BJ (cell line): Measurements from ENCODE around the gene EMID1. TPM values are rescaled to one million over a fixed set of nuclear protein-coding genes. Genes with fewer than 3 reads are reported as not detected.
"Not testable (repeated sequence)": the region's sequence is repeated elsewhere in the genome, so short reads cannot be mapped to it uniquely, and the experiment has no call there.

ENCODE experiments used
- CTCF ChIA-PET: fragments of 350-600 bp; formaldehyde crosslinking; extraction: SDS; loops from one replicate; lab custom pipeline; 2021; ENCODE audit warnings: antibody characterized with exemption, inconsistent platforms; lab: Yijun Ruan, JAX
- POLR2A ChIA-PET: fragments of 300-600 bp; sonication (Branson Sonifier 250); formaldehyde crosslinking; extraction: SDS; loops from one replicate; lab custom pipeline; 2021; ENCODE audit warnings: antibody characterized with exemption; lab: Charles Lee
- DNase-seq: peaks from one replicate; pipeline ENCODE4 v3.0.0-alpha.2; 2011; ENCODE audit warnings: low read depth
- H3K27me3 ChIP-seq: 2 replicates; pipeline ENCODE4 v1.6.0; 2011; ENCODE audit warnings: low read length; ENCODE audit not compliant: control insufficient read depth, insufficient read depth
- H3K36me3 ChIP-seq: 2 replicates; pipeline ENCODE4 v1.5.1; 2011; ENCODE audit warnings: low read length; ENCODE audit not compliant: control insufficient read depth, insufficient read depth
- H3K4me3 ChIP-seq: 2 replicates; pipeline ENCODE4 v1.5.1; 2011; ENCODE audit warnings: low read depth, mild to moderate bottlenecking, control low read depth, low read length
- CTCF ChIP-seq: IDR thresholded peaks from 2 replicates; pipeline ENCODE4 v1.5.1; 2011; ENCODE audit warnings: low read depth, mild to moderate bottlenecking, control low read depth, inconsistent platforms, low read length, moderate library complexity; ENCODE audit not compliant: insufficient read depth
- polyA plus RNA-seq: library from polyadenylated mRNA; depleted of rRNA; stranded (reverse); fragments of >200 nt; gene quantifications from 2 replicates; pipeline ENCODE4 v1.2.3, GENCODE V29; 2011

EMID1 gene
- polyA plus RNA-seq, 1 experiment = 0.05 TPM

- TF ChIP-seq CTCF = no peak
- CTCF ChIA-PET = interaction anchor here (1.1 to 1.5 kb wide), 2 partner anchors 13 to 27 kb away, joined by 3 to 9 read pairs; partner anchors contain the start of gene EMID1
- POLR2A ChIA-PET = interaction anchor here (0.7 kb wide), 1 partner anchor 39 kb away, joined by 3 read pairs; no protein-coding TSS in a partner anchor
- no peak overlapping the region for H3K4me3 ChIP-seq
- no peak for DNase-seq
- H3K36me3 ChIP-seq = no peaks in the 10 kb centered on the region
- 0 out of 2 replicates have a peak, but pooled peaks cover under 1% of the 10 kb centered on the region for H3K27me3 ChIP-seq
These were observed 12.4 kb downstream of the EMID1 start for GRCh38 chr22:29217827-29218757.

GRCh38 chr22:29218758-29219408 lies 13.2 kb downstream of the EMID1 start:
- no peak for TF ChIP-seq CTCF
- POLR2A ChIA-PET = no interaction called here
- DNase-seq = no peak
- Histone ChIP-seq H3K27me3 (peaks cover 6% of the 10 kb centered on the region; the same call in 1 of the 2 replicates), H3K4me3 (no peak overlapping the region), H3K36me3 (no peaks in the 10 kb centered on the region)
- CTCF ChIA-PET = interaction anchor here (0.8 to 1.5 kb wide), 2 partner anchors 27 to 29 kb away, joined by 3 to 9 read pairs; no protein-coding TSS in a partner anchor

- DNase-seq, H3K27me3 ChIP-seq, H3K4me3 ChIP-seq, POLR2A ChIA-PET, H3K36me3 ChIP-seq: not testable (repeated sequence)
- CTCF ChIA-PET = interaction anchor here (0.8 to 1.5 kb wide), 2 partner anchors 26 to 28 kb away, joined by 3 to 9 read pairs; no protein-coding TSS in a partner anchor
These were observed 13.7 kb downstream of the EMID1 start for GRCh38 chr22:29219409-29219782.

GRCh38 chr22:29219881-29220670 lies 14.4 kb downstream of the EMID1 start:
- POLR2A ChIA-PET = no interaction called here
- no peak for TF ChIP-seq CTCF
- H3K27me3 ChIP-seq = peaks cover 10% of the 10 kb centered on the region; the same call in 1 of the 2 replicates
- CTCF ChIA-PET = interaction anchor here (1.1 to 1.8 kb wide), 3 partner anchors 10 to 26 kb away, joined by 3 to 9 read pairs (median 5); no protein-coding TSS in a partner anchor
- no peak for DNase-seq
- no peak overlapping the region for H3K4me3 ChIP-seq
- H3K36me3 ChIP-seq = no peaks in the 10 kb centered on the region

GRCh38 chr22:29224121-29224858 lies 18.6 kb downstream of the EMID1 start:
- Histone ChIP-seq H3K36me3 (no peaks in the 10 kb centered on the region), H3K4me3 (no peak overlapping the region), H3K27me3 (peaks cover 12% of the 10 kb centered on the region)
- TF ChIP-seq CTCF = no peak
- no peak for DNase-seq
- POLR2A ChIA-PET = no interaction called here
- CTCF ChIA-PET = interaction anchor here (2.0 kb wide), 1 partner anchor 21 kb away, joined by 7 read pairs; no protein-coding TSS in a partner anchor
